Erythroblast (primary cell): Measurements from ENCODE around the gene RBL1.

Experiments
- GATA1 ChIP-seq: IDR thresholded peaks from 2 replicates; pipeline ENCODE4 v1.6.1; 2011; ENCODE audit warnings: low read depth, mild to moderate bottlenecking, control low read depth, low read length, moderate library complexity
- POLR2A ChIP-seq: IDR thresholded peaks from 2 replicates; pipeline ENCODE4 v1.6.1; 2011; ENCODE audit warnings: mild to moderate bottlenecking, low read length

- TF ChIP-seq POLR2A, result no peak
- TF ChIP-seq GATA1, result no peak
These were observed 19.7 kb downstream of the RBL1 start for GRCh38 chr20:37075932-37076685.
